Hindlimb muscle (tissue), 1 donor: ENCODE data around the gene KRT75. TPM values are rescaled to one million over a fixed set of nuclear protein-coding genes. Genes with fewer than 3 reads are reported as not detected.

Experiments
- DNase-seq: peaks from one replicate; pipeline ENCODE4 v3.0.0-alpha.2; 2013
- polyA plus RNA-seq: library from polyadenylated mRNA; unstranded; fragments of 120-200 nt; gene quantifications from one replicate; pipeline ENCODE4 v1.2.1, GENCODE V29; 2013; ENCODE audit not compliant: insufficient read length

Gene KRT75
- polyA plus RNA-seq, 1 donor: not detected

- no peak for DNase-seq
Measured at GRCh38 chr12:52439845-52440244, 5.7 kb upstream of the KRT75 start.

- no peak for DNase-seq
Measured at GRCh38 chr12:52439420-52439819, 5.2 kb upstream of the KRT75 start.

GRCh38 chr12:52438305-52439301 is 4.4 kb upstream of the KRT75 start:
- DNase-seq: no peak

- no peak for DNase-seq
Measured at GRCh38 chr12:52437508-52437907, 3.3 kb upstream of the KRT75 start.

GRCh38 chr12:52436828-52437474 is 2.8 kb upstream of the KRT75 start:
- DNase-seq: no peak

- DNase-seq: no peak
Measured at GRCh38 chr12:52436000-52436827, 2.0 kb upstream of the KRT75 start.

GRCh38 chr12:52435659-52435999 is 1.5 kb upstream of the KRT75 start:
- DNase-seq: no peak

- no peak for DNase-seq
Measured at GRCh38 chr12:52434760-52435530, 774 bp upstream of the KRT75 start.

- DNase-seq: no peak
Measured at GRCh38 chr12:52433501-52434080, 580 bp downstream of the KRT75 start.

GRCh38 chr12:52432559-52433207 is 1.5 kb downstream of the KRT75 start:
- no peak for DNase-seq

- no peak for DNase-seq
Measured at GRCh38 chr12:52428121-52428520, 6.0 kb downstream of the KRT75 start.

- no peak for DNase-seq
Measured at GRCh38 chr12:52427083-52427482, 7.1 kb downstream of the KRT75 start.

GRCh38 chr12:52426034-52426433 is 8.1 kb downstream of the KRT75 start:
- no peak for DNase-seq

GRCh38 chr12:52425466-52425865 is 8.7 kb downstream of the KRT75 start:
- DNase-seq: no peak

- no peak for DNase-seq
Measured at GRCh38 chr12:52423661-52424500, 10.3 kb downstream of the KRT75 start.

GRCh38 chr12:52423035-52423434 is 11.1 kb downstream of the KRT75 start:
- DNase-seq: no peak

GRCh38 chr12:52419656-52420055 is 14.5 kb downstream of the KRT75 start:
- no peak for DNase-seq

GRCh38 chr12:52418576-52419110 is 15.5 kb downstream of the KRT75 start:
- DNase-seq: no peak

GRCh38 chr12:52417740-52418139 is 16.4 kb downstream of the KRT75 start:
- no peak for DNase-seq

GRCh38 chr12:52416795-52417194 is 17.4 kb downstream of the KRT75 start:
- no peak for DNase-seq
